HG03060 (cell line): ENCODE measurements around the gene MAML3.

Experiments
- ATAC-seq: cut with Tn5 transposase; IDR thresholded peaks from one replicate; pipeline ENCODE4 v1.9.1; 2021; ENCODE audit warnings: low read depth, moderate number of reproducible peaks; ENCODE audit not compliant: unreplicated experiment

The MAML3 gene

GRCh38 chr4:139773560-139774318, 380.2 kb downstream of the MAML3 start:
- ATAC-seq, result no peak

DNA sequence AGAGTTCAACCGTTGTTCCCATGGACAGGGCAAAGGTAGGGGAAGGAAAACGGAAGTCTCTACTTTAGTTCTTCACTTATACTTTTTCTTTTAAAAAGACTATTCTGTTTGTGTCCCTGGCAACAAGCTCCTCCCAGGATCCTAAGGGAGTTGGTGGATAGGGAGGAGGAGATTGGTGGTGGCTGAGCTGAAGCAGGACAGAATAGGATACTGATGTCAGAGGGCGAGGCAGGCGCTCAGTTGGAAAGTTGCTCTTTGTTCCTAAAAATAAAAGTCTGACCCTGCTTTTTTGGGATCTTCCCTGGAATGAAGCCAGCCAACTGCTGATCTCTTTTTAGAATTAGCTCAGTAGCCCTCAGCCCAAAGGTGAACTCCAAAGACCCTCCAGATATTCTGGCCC, 383.6 kb downstream of the MAML3 start:
- no peak for ATAC-seq

- ATAC-seq, result no peak
Measured at GRCh38 chr4:139769364-139769763, 384.6 kb downstream of the MAML3 start.

DNA sequence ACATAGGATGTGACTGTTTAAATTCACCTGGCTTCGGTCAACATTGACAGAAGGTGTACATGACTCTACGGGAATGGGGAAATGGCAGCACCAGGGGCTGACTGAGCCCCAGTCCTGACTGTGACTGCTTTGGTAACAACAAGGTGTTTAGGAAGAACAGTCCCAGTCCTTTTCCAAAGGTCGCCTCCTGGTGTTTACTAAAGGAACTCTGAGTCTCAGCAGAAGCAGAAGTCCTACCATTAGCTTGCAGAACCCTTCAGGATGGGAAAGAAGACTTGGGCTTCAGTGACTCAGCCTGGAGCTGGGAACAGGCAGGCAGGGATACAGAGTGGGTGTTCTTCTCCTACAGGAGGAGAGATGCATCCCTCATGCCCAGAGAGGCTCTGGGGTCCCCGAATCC, 385.1 kb downstream of the MAML3 start:
- ATAC-seq, result no peak

GRCh38 chr4:139768366-139768765, 385.6 kb downstream of the MAML3 start:
- no peak for ATAC-seq

- ATAC-seq, result no peak
Measured at GRCh38 chr4:139767585-139767984, 386.4 kb downstream of the MAML3 start.

GRCh38 chr4:139767168-139767567, 386.8 kb downstream of the MAML3 start:
- no peak for ATAC-seq

- no peak for ATAC-seq
Measured at GRCh38 chr4:139764686-139765310, 389.2 kb downstream of the MAML3 start.

GRCh38 chr4:139764182-139764581, 389.8 kb downstream of the MAML3 start:
- no peak for ATAC-seq

- ATAC-seq, result no peak
Measured at GRCh38 chr4:139763672-139764071, 390.3 kb downstream of the MAML3 start.

DNA sequence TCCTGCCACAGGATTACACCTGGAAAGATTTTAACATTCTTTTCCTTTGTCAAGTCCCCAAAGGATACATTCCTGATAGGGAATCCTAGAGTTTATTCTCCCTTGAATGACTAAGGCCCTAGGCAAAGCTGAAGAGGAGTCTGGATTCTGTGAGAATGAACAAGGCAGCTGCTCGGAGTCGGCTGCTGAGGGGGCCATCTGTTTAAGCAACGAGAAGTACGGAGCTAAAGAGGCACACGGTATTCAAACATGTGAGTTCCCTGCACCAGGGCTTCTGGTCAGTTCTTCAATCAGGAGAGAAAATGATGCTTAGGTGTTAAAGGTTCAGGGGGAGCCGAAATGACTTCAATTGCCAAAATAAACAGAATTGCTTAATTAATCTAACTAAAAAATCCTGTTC, 390.8 kb downstream of the MAML3 start:
- ATAC-seq, result no peak

DNA sequence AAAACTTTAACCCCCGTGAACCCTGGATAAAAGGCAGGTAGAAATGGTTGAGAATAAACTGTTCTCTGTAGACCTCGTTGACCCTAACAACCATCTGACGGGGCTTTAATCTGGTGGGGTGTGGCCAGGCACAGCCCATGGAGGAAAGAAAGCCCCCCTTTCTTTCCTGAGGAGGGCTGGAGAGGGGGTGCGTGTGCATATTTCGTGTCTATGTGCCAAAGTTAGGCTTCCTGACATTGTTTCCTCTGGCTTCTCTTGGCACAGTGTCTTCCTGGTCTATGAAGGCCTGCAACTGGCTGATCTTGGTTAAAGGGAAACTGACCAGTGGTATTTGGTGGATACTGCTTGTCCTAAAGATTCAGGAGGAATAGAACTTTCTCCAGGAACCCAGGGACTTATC, 391.3 kb downstream of the MAML3 start:
- no peak for ATAC-seq

DNA sequence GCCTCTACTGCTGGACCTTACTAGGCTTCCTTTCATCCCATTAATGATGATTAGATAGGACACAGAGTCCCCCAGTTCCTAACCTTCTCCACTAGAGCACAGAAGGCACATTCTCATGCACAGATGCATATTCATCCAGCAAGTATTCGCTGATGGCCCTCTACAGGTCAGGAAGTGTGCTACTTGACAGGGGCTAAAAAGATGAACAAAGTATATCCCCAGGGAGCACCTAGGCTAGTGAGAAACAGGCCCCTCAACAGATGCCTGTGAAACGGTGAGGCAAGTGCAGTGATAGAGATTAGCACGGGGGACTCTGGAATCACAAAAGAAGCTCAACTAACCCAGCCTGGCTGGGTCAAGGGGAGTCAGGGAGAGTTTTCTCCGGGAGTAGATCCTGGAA, 392.5 kb downstream of the MAML3 start:
- no peak for ATAC-seq

DNA sequence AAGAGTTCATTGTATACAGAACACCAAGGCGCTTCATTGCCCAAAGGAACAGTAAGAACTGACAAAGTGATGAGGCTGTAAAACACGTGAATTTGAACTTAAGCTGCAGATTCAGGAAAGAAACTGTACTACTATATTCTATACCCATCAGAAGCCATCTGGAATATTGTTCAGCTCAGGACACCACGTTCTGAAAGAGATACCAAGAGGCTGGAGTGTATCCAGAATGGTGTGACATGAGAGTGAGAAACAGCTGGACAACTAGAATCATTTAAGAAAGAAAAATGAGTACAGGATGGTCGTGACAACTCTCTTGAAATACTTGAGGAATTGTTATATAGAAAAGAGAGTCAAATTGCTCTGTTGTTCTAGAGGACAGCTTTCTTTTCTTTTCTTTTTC, 393.4 kb downstream of the MAML3 start:
- ATAC-seq, result no peak

DNA sequence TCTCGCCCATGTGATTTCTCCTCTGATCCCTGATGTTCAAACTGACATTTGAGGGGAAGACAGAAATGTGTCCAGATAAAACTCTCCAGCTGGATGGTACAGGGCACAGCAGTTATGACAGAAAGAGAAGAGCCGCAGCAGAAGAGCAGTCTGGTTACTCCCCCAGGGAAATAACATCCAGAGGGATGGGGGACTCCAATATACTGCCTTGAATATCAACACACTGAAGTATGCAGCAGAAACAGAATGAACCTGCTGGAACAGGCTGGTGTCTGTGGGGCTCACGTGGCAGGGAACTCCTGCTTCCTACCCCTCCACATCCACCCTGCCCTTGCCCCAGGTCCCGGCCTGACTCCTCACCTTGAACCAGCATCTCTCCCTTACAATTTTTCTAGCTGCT, 394.9 kb downstream of the MAML3 start:
- ATAC-seq, result no peak

DNA sequence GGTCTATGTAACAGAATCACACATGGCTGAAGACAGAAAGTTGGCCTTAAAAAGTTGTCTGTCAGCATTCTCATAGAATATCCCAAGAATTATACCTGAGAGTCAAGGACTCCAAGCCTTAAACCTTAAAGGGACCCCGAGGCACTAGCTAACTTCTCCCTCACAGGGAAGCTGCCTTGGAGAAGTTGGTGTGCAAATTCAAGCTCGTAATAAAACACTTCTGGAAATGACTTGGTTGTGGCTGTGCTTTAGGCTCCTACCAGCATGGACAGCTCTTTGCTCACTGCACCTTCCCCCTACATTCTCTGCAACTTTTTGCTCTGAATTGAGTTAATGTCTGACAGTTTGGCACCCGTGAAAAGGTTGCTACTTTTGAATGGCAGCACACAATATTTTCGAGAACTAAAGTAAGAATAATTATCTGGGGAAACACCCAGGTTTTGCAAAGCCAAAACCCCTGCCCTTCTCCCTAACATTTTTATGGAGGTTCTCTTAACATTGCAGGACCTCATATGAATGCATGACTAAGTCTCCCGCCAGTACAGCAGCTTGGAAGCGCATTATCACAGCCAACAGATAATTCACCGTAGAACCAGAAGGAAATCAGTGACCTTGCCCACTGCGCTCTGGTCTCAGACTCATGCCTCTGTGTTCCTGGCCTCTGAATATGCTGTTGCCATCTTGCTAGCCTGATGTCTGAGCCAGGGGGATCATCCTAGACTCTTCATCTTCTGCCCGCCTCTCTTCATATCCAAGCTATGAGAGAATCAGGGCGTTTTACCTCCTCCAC, 397.4 kb downstream of the MAML3 start:
- no peak for ATAC-seq

GRCh38 chr4:139754938-139755337, 399.0 kb downstream of the MAML3 start:
- ATAC-seq, result no peak

- ATAC-seq, result no peak
Measured at GRCh38 chr4:139753686-139754085, 400.3 kb downstream of the MAML3 start.

GRCh38 chr4:139749835-139750498, 404.0 kb downstream of the MAML3 start:
- ATAC-seq, result no peak

DNA sequence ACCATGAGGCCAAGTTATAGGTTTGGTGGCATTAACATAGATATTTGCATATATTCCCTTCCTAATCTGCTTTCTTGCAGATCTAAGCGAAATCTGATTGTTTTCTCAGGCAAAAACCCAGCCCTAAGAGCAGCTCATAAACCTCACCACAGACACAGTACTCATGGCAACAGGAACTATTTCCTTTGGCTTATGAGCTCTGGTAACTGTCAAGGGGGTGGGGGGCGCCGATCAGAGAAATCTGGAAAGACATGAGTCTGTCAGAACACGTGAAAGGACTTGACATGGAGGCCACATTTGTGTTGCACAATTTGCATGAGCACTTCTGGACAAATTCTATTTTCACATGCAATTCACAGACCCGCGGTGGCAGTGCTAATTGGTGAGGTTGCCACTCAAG, 404.6 kb downstream of the MAML3 start:
- ATAC-seq, result no peak
